ENCODE measurements around the gene NOXO1.

DNA sequence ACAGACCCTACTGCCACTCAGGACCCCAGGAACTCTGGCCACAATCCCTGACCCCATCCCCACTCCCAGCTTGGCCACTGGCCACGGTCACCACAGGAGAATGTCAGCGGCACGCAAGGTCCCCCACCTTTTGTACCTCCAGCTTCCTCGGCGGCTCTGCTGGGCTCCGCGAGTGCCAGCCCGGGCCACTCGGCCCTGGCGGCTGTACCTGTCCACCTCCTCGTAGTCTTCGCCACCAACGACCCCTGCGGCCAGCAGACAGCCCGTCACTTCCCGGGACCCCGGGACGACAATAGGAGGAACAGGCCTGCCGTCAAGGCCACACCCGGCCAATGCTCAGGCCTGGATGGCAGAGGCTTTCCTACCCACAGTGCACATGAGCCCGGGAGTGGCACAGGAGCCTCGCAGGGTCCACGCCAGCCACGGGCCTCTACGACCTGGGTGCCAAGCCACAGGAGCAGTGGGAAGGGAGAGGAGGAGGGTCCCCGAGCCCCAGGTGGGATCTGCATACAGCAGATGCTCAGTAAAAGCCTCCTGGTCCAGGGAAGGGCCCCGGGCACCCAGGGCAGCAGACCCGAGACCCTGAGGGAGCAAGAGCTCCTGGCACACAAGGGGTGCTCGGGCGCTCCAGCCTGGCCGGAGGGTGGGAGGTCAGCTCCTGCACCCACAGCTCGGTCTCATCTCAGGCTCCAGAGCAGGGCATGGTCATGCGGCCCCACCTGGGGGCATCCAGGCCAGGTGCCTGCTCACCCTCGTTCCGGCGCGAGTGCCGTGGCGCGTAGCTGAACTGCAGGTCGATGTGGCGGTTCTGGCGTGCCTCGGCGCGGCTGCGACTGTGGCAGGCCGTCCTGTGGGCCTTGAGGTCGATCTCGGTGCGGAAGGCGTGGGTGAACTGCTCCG is 20.4 kb upstream of the NOXO1 start:
- TF ChIP-seq GATA3 (IDR thresholded peaks at IDR 0.05; ENCODE audit: low read depth, low read length) (no peak), GATA2 (IDR thresholded peaks at IDR 0.05; ENCODE audit: low read depth, low read length) (no peak)

All from SH-SY5Y (cell line).